Limb (tissue), 2 donors: Measurements from ENCODE around the gene DNASE1L3.
A peak's percentile ranks its signal among the peaks of the same experiment; 100 is the strongest.

Source experiments
- DNase-seq, 2 donors: peaks; one replicate each; pipeline ENCODE4 v3.0.0-alpha.2; 2016; ENCODE audit errors: extremely low spot score in 2 of 2

Gene DNASE1L3

GRCh38 chr3:58179235-58180098, 31.3 kb downstream of the DNASE1L3 start:
- DNase-seq = no peak

GRCh38 chr3:58178528-58179234, 32.1 kb downstream of the DNASE1L3 start:
- no peak for DNase-seq

- peak; percentile 79 to 95 for DNase-seq
Observed at GRCh38 chr3:58177747-58178527, 32.8 kb downstream of the DNASE1L3 start.

GRCh38 chr3:58176827-58177489, 33.8 kb downstream of the DNASE1L3 start:
- no peak for DNase-seq

GRCh38 chr3:58176185-58176530, 34.6 kb downstream of the DNASE1L3 start:
- DNase-seq = no peak

- DNase-seq = no peak
Observed at GRCh38 chr3:58175437-58176184, 35.2 kb downstream of the DNASE1L3 start.

- DNase-seq = no peak
Observed at GRCh38 chr3:58175187-58175436, 35.7 kb downstream of the DNASE1L3 start.

GRCh38 chr3:58173669-58174398, 36.9 kb downstream of the DNASE1L3 start:
- peak in 1 of 2 donors; percentile 69 for DNase-seq

GRCh38 chr3:58173029-58173668, 37.6 kb downstream of the DNASE1L3 start:
- DNase-seq = no peak

GRCh38 chr3:58171126-58171525, 39.6 kb downstream of the DNASE1L3 start:
- DNase-seq = no peak

GRCh38 chr3:58170376-58170775, 40.4 kb downstream of the DNASE1L3 start:
- no peak for DNase-seq

GRCh38 chr3:58169371-58169770, 41.4 kb downstream of the DNASE1L3 start:
- DNase-seq = no peak

- no peak for DNase-seq
Observed at GRCh38 chr3:58168498-58168897, 42.3 kb downstream of the DNASE1L3 start.

- peak in 1 of 2 donors; percentile 77 for DNase-seq
Observed at GRCh38 chr3:58167431-58168351, 43.1 kb downstream of the DNASE1L3 start.

- peak; percentile 34 to 68 for DNase-seq
Observed at GRCh38 chr3:58164906-58165821, 45.6 kb downstream of the DNASE1L3 start.

- DNase-seq = peak in 1 of 2 donors; percentile 68
Observed at GRCh38 chr3:58164199-58164879, 46.4 kb downstream of the DNASE1L3 start.

- no peak for DNase-seq
Observed at GRCh38 chr3:58163234-58163633, 47.5 kb downstream of the DNASE1L3 start.
